Gastroesophageal sphincter (tissue), 4 donors: Measurements from ENCODE around the gene UPK1B. TPM values are rescaled to one million over a fixed set of nuclear protein-coding genes. Genes with fewer than 3 reads are reported as not detected.
A peak's percentile ranks its signal among the peaks of the same experiment; 100 is the strongest.

Source experiments
- ATAC-seq: fragments of 150-250 bp; one replicate; pipeline ENCODE4 v1.9.1; 2016; ENCODE audit warnings: mild to moderate bottlenecking, moderate library complexity
- H3K27ac ChIP-seq, 4 donors: fragments of 200-600 bp; sonication (generic) in 3 of 4; 1 replicate in 3 of 4; 2 replicates in 1 of 4; pipeline ENCODE4 v1.5.1; 2016 to 2019
- H3K27me3 ChIP-seq: fragments of 200-600 bp; sonication (generic); one replicate; pipeline ENCODE4 v1.5.1; 2019
- H3K36me3 ChIP-seq, 2 donors: fragments of 200-600 bp; sonication (generic); one replicate each; pipeline ENCODE4 v1.5.1; 2019; ENCODE audit warnings: control low read depth in 1 of 2
- H3K4me1 ChIP-seq, 3 donors: fragments of 200-600 bp; sonication (generic); 1 replicate in 2 of 3; 2 replicates in 1 of 3; pipeline ENCODE4 v1.5.1; 2016 to 2019; ENCODE audit warnings: control low read depth in 2 of 3
- H3K4me3 ChIP-seq, 2 donors: fragments of 200-600 bp; sonication (generic); one replicate each; pipeline ENCODE4 v1.5.1; 2019; ENCODE audit warnings: mild to moderate bottlenecking in 1 of 2, moderate library complexity in 1 of 2
- H3K9me3 ChIP-seq, 3 donors: fragments of 200-600 bp; sonication (generic); one replicate each; pipeline ENCODE4 v1.5.1; 2017 to 2019; ENCODE audit warnings: control low read depth in 2 of 3
- CTCF ChIP-seq, 4 experiments: fragments of 200-600 bp in 2 of 4; fragments of 450-650 bp in 2 of 4; sonication (generic) in 1 of 4; IDR thresholded peaks; one replicate each; pipeline ENCODE4 v1.5.1; 2017 to 2019; ENCODE audit warnings: antibody characterized with exemption in 4 of 4, mild to moderate bottlenecking in 2 of 4, moderate library complexity in 2 of 4
- EP300 ChIP-seq: sonication (generic); formaldehyde crosslinking; IDR thresholded peaks from one replicate; pipeline ENCODE4 v1.6.1; 2017; ENCODE audit warnings: antibody characterized with exemption, mild to moderate bottlenecking
- POLR2A ChIP-seq, 2 donors: fragments of 450-650 bp; IDR thresholded peaks; one replicate each; pipeline ENCODE4 v1.6.1; 2017; ENCODE audit warnings: antibody characterized with exemption in 2 of 2, mild to moderate bottlenecking in 2 of 2, moderate library complexity in 1 of 2
- POLR2AphosphoS5 ChIP-seq: sonication (generic); formaldehyde crosslinking; IDR thresholded peaks from one replicate; pipeline ENCODE4 v1.6.1; 2017; ENCODE audit warnings: antibody characterized with exemption
- WGBS, 2 donors: methylation state at CpG; one replicate each; pipeline ENCODE4 v1.1.5; 2018; ENCODE audit warnings: low coverage in 1 of 2; 5-methylcytosine and 5-hydroxymethylcytosine counted together
- total RNA-seq, 4 donors: library from RNA; depleted of rRNA; stranded (reverse); fragments of >200 nt; gene quantifications; one replicate each; pipeline ENCODE4 v1.1.0, GENCODE V29; 2016

The UPK1B gene
- total RNA-seq, 4 donors from 2014 or later = 0.15 TPM; not detected in 3

GRCh38 chr3:119205209-119205608 lies 31.8 kb downstream of the UPK1B start:
- no peak overlapping the region for H3K27ac ChIP-seq
- no peaks in the 10 kb centered on the region for H3K27me3 ChIP-seq
- no peak for ATAC-seq
- H3K36me3 ChIP-seq = peaks cover 0 to 26% of the 10 kb centered on the region in 2 donors
- no peaks in the 10 kb centered on the region for H3K9me3 ChIP-seq
- no peak overlapping the region for H3K4me3 ChIP-seq
- WGBS, 2 donors = 20% methylated on average over 3 of the region's 8 CpGs; no CpG with 5 or more reads in 1 of the 2 donors
- no peaks in the 10 kb centered on the region for H3K4me1 ChIP-seq
- TF ChIP-seq EP300 (no peak), POLR2AphosphoS5 (no peak), POLR2A (IDR thresholded peaks at IDR 0.05) (no peak), CTCF (IDR thresholded peaks at IDR 0.05) (no peak)

GRCh38 chr3:119205685-119206084 lies 32.3 kb downstream of the UPK1B start:
- H3K36me3 ChIP-seq = peaks cover 0 to 30% of the 10 kb centered on the region in 2 donors
- ATAC-seq = no peak
- WGBS, 2 donors = 67 to 91% methylated on average over 4 to 5 of the region's 5 CpGs
- H3K4me3 ChIP-seq = no peak overlapping the region
- no peaks in the 10 kb centered on the region for H3K27me3 ChIP-seq
- no peak overlapping the region for H3K27ac ChIP-seq
- TF ChIP-seq CTCF (IDR thresholded peaks at IDR 0.05) = no peak
- no peak for TF ChIP-seq EP300
- no peak for TF ChIP-seq POLR2A (IDR thresholded peaks at IDR 0.05)
- TF ChIP-seq POLR2AphosphoS5 = no peak
- no peaks in the 10 kb centered on the region for H3K4me1 ChIP-seq
- H3K9me3 ChIP-seq = no peaks in the 10 kb centered on the region

- peak; percentile 16 for ATAC-seq
- WGBS, 2 donors = 60 to 83% methylated on average over 1 to 2 of the region's 4 CpGs
- H3K9me3 ChIP-seq = no peaks in the 10 kb centered on the region
- H3K36me3 ChIP-seq = peaks cover 2 to 42% of the 10 kb centered on the region in 2 donors
- H3K4me1 ChIP-seq = no peaks in the 10 kb centered on the region
- no peak overlapping the region for H3K27ac ChIP-seq
- no peak overlapping the region for H3K4me3 ChIP-seq
- H3K27me3 ChIP-seq = no peaks in the 10 kb centered on the region
- TF ChIP-seq POLR2AphosphoS5 (no peak), POLR2A (IDR thresholded peaks at IDR 0.05) (no peak), EP300 (no peak), CTCF (IDR thresholded peaks at IDR 0.05) (no peak)
Observed at GRCh38 chr3:119206611-119207511, 33.5 kb downstream of the UPK1B start.

GRCh38 chr3:119207512-119207875 lies 34.1 kb downstream of the UPK1B start:
- H3K27ac ChIP-seq = no peak overlapping the region
- 92% methylated on average over 3 of the region's 3 CpGs; no CpG with 5 or more reads in 1 of the 2 donors for WGBS, 2 donors

More at GRCh38 chr3:119207512-119207875, 34.1 kb downstream of the UPK1B start:
- Histone ChIP-seq H3K27me3 (no peaks in the 10 kb centered on the region), H3K36me3 (peaks cover 4 to 48% of the 10 kb centered on the region in 2 donors), H3K9me3 (no peaks in the 10 kb centered on the region), H3K4me3 (no peak overlapping the region), H3K4me1 (no peaks in the 10 kb centered on the region)
- no peak for ATAC-seq
- TF ChIP-seq EP300 (no peak), POLR2A (IDR thresholded peaks at IDR 0.05) (no peak), POLR2AphosphoS5 (no peak), CTCF (IDR thresholded peaks at IDR 0.05) (no peak)
